ENCODE measurements around the gene LMBRD1. TPM values are rescaled to one million over a fixed set of nuclear protein-coding genes. Genes with fewer than 3 reads are reported as not detected.
"Not testable (repeated sequence)": the region's sequence is repeated elsewhere in the genome, so short reads cannot be mapped to it uniquely, and the experiment has no call there.

The LMBRD1 gene
- total RNA-seq, 2 donors from 2014 or later, result 30.1 to 34.8 TPM

GRCh38 chr6:69802995-69803394, 6.2 kb upstream of the LMBRD1 start:
- Histone ChIP-seq H3K36me3 (ENCODE audit: control insufficient read depth, insufficient read depth, low read length) (no peaks in the 10 kb centered on the region), H3K27me3 (ENCODE audit: control insufficient read depth, insufficient read depth, low read length, poor library complexity, severe bottlenecking) (no peaks in the 10 kb centered on the region), H3K4me1 (ENCODE audit: control insufficient read depth, insufficient read depth, low read length) (no peaks in the 10 kb centered on the region), H3K9me3 (ENCODE audit: control insufficient read depth, low read length) (no peaks in the 10 kb centered on the region), H3K4me3 (ENCODE audit: low read length) (no peak overlapping the region), H3K27ac (ENCODE audit: low read depth, low read length) (no peak overlapping the region), H3K9ac (ENCODE audit: extremely low read depth, low read length, poor library complexity, severe bottlenecking) (no peak overlapping the region)
- H3K9me3 Mint-ChIP-seq, result peaks cover 4% of the 10 kb centered on the region
- peaks cover 4% of the 10 kb centered on the region for H3K4me1 Mint-ChIP-seq
- WGBS, 2 experiments (ENCODE audit: insufficient coverage in 1 of 2, insufficient read length in 1 of 2), result 84% methylated on average over 4 of the region's 4 CpGs; no CpG with 5 or more reads in 1 of the 2 experiments
- peak; percentile 62 for DNase-seq
- H3K27ac Mint-ChIP-seq, result no peak overlapping the region
- TF ChIP-seq CTCF (conservative IDR thresholded peaks at IDR 0.05), result no peak
- H3K36me3 Mint-ChIP-seq (ENCODE audit: low read depth), result no peaks in the 10 kb centered on the region
- no peaks in the 10 kb centered on the region for H3K27me3 Mint-ChIP-seq (ENCODE audit: insufficient read depth)
- H3K4me3 Mint-ChIP-seq, result no peak overlapping the region

GRCh38 chr6:69801711-69802110, 4.9 kb upstream of the LMBRD1 start:
- Mint-ChIP-seq H3K27ac (no peak overlapping the region), H3K27me3 (ENCODE audit: insufficient read depth) (no peaks in the 10 kb centered on the region), H3K4me1 (peaks cover 11% of the 10 kb centered on the region), H3K36me3 (ENCODE audit: low read depth) (no peaks in the 10 kb centered on the region), H3K9me3 (no peaks in the 10 kb centered on the region), H3K4me3 (no peak overlapping the region)
- Histone ChIP-seq H3K4me3 (ENCODE audit: low read length) (no peak overlapping the region), H3K9me3 (ENCODE audit: control insufficient read depth, low read length) (no peaks in the 10 kb centered on the region), H3K4me1 (ENCODE audit: control insufficient read depth, insufficient read depth, low read length) (no peaks in the 10 kb centered on the region), H3K27me3 (ENCODE audit: control insufficient read depth, insufficient read depth, low read length, poor library complexity, severe bottlenecking) (no peaks in the 10 kb centered on the region), H3K36me3 (ENCODE audit: control insufficient read depth, insufficient read depth, low read length) (no peaks in the 10 kb centered on the region), H3K9ac (ENCODE audit: extremely low read depth, low read length, poor library complexity, severe bottlenecking) (no peak overlapping the region), H3K27ac (ENCODE audit: low read depth, low read length) (no peak overlapping the region)
- no peak for DNase-seq
- 90 to 94% methylated on average over 2 of the region's 2 CpGs for WGBS, 2 experiments (ENCODE audit: insufficient coverage in 1 of 2, insufficient read length in 1 of 2)
- TF ChIP-seq CTCF (conservative IDR thresholded peaks at IDR 0.05), result no peak

GRCh38 chr6:69801225-69801624, 4.4 kb upstream of the LMBRD1 start:
- Histone ChIP-seq H3K4me3 (ENCODE audit: low read length) (no peak overlapping the region), H3K9me3 (ENCODE audit: control insufficient read depth, low read length) (no peaks in the 10 kb centered on the region), H3K4me1 (ENCODE audit: control insufficient read depth, insufficient read depth, low read length) (no peaks in the 10 kb centered on the region), H3K36me3 (ENCODE audit: control insufficient read depth, insufficient read depth, low read length) (no peaks in the 10 kb centered on the region), H3K27me3 (ENCODE audit: control insufficient read depth, insufficient read depth, low read length, poor library complexity, severe bottlenecking) (no peaks in the 10 kb centered on the region), H3K9ac (ENCODE audit: extremely low read depth, low read length, poor library complexity, severe bottlenecking) (no peak overlapping the region), H3K27ac (ENCODE audit: low read depth, low read length) (no peak overlapping the region)
- peak; percentile 57 for TF ChIP-seq CTCF (conservative IDR thresholded peaks at IDR 0.05)
- no peaks in the 10 kb centered on the region for H3K27me3 Mint-ChIP-seq (ENCODE audit: insufficient read depth)
- no peak overlapping the region for H3K4me3 Mint-ChIP-seq
- no peaks in the 10 kb centered on the region for H3K36me3 Mint-ChIP-seq (ENCODE audit: low read depth)
- DNase-seq, result peak; percentile 62
- 49% methylated on average over 1 of the region's 1 CpG; no CpG with 5 or more reads in 1 of the 2 experiments for WGBS, 2 experiments (ENCODE audit: insufficient coverage in 1 of 2, insufficient read length in 1 of 2)
- no peaks in the 10 kb centered on the region for H3K9me3 Mint-ChIP-seq
- peaks cover 11% of the 10 kb centered on the region for H3K4me1 Mint-ChIP-seq
- no peak overlapping the region for H3K27ac Mint-ChIP-seq

- not testable (repeated sequence) for H3K4me1 ChIP-seq (ENCODE audit: control insufficient read depth, insufficient read depth, low read length); H3K27ac Mint-ChIP-seq; H3K9me3 ChIP-seq (ENCODE audit: control insufficient read depth, low read length); H3K27me3 ChIP-seq (ENCODE audit: control insufficient read depth, insufficient read depth, low read length, poor library complexity, severe bottlenecking); H3K9me3 Mint-ChIP-seq; H3K36me3 ChIP-seq (ENCODE audit: control insufficient read depth, insufficient read depth, low read length); H3K27ac ChIP-seq (ENCODE audit: low read depth, low read length); DNase-seq; H3K36me3 Mint-ChIP-seq (ENCODE audit: low read depth); H3K27me3 Mint-ChIP-seq (ENCODE audit: insufficient read depth); H3K4me3 ChIP-seq (ENCODE audit: low read length); H3K4me3 Mint-ChIP-seq; H3K9ac ChIP-seq (ENCODE audit: extremely low read depth, low read length, poor library complexity, severe bottlenecking)
- H3K4me1 Mint-ChIP-seq, result peaks cover 23% of the 10 kb centered on the region
These were observed 2.0 kb upstream of the LMBRD1 start for GRCh38 chr6:69798796-69799195.
